Activated T-cell treated with anti-CD3 and anti-CD28 coated beads, Interleukin-2, amount 50 U/mL, for 4 hours (primary cell): ENCODE results near the gene OXER1. TPM values are rescaled to one million over a fixed set of nuclear protein-coding genes. Genes with fewer than 3 reads are reported as not detected.

Experiments used
- ATAC-seq, 2 donors: fragments of 200-7000 bp; cut with Tn5 transposase; one replicate each; pipeline ENCODE4 v1.10.0; 2021
- DNase-seq: peaks from one replicate; pipeline ENCODE4 v3.0.0-alpha.2; 2020
- H3K27me3 Mint-ChIP-seq: one replicate; pipeline ENCODE4 v1.8.0; 2021; ENCODE audit warnings: low read depth, mixed read lengths
- H3K36me3 Mint-ChIP-seq: one replicate; pipeline ENCODE4 v1.8.0; 2022; ENCODE audit warnings: mixed read lengths; ENCODE audit not compliant: insufficient read depth
- H3K4me1 Mint-ChIP-seq: one replicate; pipeline ENCODE4 v1.8.0; 2021; ENCODE audit warnings: low read depth, mixed read lengths
- H3K4me3 Mint-ChIP-seq: one replicate; pipeline ENCODE4 v1.8.0; 2021; ENCODE audit warnings: mild to moderate bottlenecking, moderate library complexity, mixed read lengths
- H3K9me3 Mint-ChIP-seq: one replicate; pipeline ENCODE4 v1.8.0; 2021; ENCODE audit warnings: mixed read lengths
- total RNA-seq, 3 donors: library from RNA; stranded (reverse); gene quantifications; one replicate each; pipeline ENCODE4 v1.2.1, GENCODE V29; 2021

OXER1 gene
- total RNA-seq, 3 donors from 2014 or later = 0.33 TPM; not detected in 2

- Mint-ChIP-seq H3K27me3 (peaks cover 19% of the 10 kb centered on the region), H3K36me3 (peaks cover under 1% of the 10 kb centered on the region), H3K9me3 (no peaks in the 10 kb centered on the region), H3K4me3 (no peak overlapping the region), H3K4me1 (peaks cover 11% of the 10 kb centered on the region)
- DNase-seq (no peak), ATAC-seq (no peak)
These were observed 35.9 kb upstream of the OXER1 start for GRCh38 chr2:42799881-42800280.

DNA sequence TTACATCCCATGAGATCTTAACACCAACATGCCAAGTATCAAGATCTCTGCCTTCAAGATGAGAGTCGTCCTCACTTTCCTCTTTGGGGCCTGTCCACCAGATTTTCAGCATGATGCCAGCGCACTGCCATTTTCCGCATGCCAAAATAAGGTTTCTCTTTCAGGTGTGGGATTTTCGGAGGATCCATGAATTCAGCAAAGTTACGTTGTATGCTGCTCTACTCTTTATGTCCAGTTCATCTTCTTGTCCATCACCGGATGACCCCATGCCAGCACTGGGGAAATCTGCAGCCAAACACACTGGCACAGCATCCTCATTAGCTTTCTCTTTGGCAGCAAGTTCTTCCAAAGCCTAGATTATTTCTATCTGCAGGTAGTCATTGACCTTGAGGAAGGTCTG lies 33.3 kb upstream of the OXER1 start:
- ATAC-seq (no peak), DNase-seq (no peak)
- Mint-ChIP-seq H3K4me1 (peaks cover 20% of the 10 kb centered on the region), H3K27me3 (peaks cover 25% of the 10 kb centered on the region), H3K4me3 (no peak overlapping the region), H3K9me3 (no peaks in the 10 kb centered on the region), H3K36me3 (peaks cover 1% of the 10 kb centered on the region)

DNA sequence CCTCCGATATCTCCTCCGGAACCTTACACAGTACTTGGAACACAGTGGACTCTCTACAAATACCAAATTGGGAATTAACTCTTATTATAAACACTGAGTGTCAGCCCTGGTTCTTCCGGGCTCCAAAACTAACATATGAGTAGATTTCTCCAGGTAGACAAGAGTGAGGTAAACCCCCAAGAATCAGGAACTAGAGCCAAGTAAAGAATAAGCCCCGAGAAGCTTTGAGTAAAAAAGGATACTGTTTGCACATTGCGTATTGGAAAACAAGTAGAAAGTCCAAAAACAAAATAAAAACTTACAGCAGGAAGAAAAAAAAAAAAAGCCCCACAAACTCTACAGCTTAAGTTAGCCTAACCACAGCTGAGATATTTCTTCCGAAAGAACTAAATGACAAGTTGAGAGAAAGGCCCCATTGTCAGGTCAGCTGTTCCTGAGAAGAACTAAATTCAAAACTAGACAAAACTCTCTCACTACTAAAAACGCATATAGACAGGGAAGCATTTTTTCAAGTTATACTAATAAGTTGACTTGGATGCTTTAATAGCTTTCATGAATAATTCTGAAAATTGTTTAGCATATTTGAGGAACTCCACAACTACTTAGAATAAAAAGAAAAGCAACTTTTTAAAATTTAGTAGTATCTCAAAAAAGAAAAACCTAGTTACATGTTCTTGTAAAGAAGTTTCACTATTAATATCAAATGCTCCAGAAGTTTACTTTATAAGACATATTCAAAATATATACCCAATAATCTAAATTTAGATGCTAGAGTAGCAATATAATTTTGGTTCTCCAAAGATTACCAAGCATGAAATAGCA lies 32.7 kb upstream of the OXER1 start:
- Mint-ChIP-seq H3K9me3 (no peaks in the 10 kb centered on the region), H3K27me3 (peaks cover 27% of the 10 kb centered on the region), H3K4me1 (peaks cover 25% of the 10 kb centered on the region), H3K4me3 (no peak overlapping the region), H3K36me3 (peaks cover 1% of the 10 kb centered on the region)
- peak in 1 of 2 donors; percentile 48 for ATAC-seq
- no peak for DNase-seq

GRCh38 chr2:42795841-42796301 lies 31.9 kb upstream of the OXER1 start:
- Mint-ChIP-seq H3K9me3 (no peaks in the 10 kb centered on the region), H3K4me1 (peaks cover 32% of the 10 kb centered on the region), H3K4me3 (no peak overlapping the region), H3K36me3 (peaks cover 1% of the 10 kb centered on the region), H3K27me3 (peaks cover 30% of the 10 kb centered on the region)
- DNase-seq = no peak
- no peak for ATAC-seq

DNA sequence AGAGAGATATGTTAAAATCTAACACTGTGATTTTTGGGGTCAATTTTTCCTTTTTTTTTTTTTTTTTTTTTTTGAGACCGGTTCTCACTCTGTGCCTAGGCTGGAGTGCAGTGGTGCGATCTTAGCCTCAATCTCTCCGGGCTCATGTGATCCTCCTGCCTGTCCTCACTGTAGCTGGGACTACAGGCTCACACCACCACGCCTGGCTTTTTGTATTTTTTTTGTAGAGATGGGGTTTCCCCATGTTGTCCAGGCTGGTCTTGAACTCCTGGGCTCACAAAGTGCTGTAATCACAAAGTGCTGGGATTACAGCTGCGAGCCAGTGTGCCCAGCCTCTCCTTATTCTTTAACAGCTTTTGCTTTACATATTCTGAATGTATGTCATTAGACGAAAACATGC lies 31.3 kb upstream of the OXER1 start:
- Mint-ChIP-seq H3K9me3 (no peaks in the 10 kb centered on the region), H3K4me1 (peaks cover 30% of the 10 kb centered on the region), H3K27me3 (peaks cover 35% of the 10 kb centered on the region), H3K36me3 (peaks cover 1% of the 10 kb centered on the region), H3K4me3 (no peak overlapping the region)
- DNase-seq (no peak), ATAC-seq (no peak)

DNA sequence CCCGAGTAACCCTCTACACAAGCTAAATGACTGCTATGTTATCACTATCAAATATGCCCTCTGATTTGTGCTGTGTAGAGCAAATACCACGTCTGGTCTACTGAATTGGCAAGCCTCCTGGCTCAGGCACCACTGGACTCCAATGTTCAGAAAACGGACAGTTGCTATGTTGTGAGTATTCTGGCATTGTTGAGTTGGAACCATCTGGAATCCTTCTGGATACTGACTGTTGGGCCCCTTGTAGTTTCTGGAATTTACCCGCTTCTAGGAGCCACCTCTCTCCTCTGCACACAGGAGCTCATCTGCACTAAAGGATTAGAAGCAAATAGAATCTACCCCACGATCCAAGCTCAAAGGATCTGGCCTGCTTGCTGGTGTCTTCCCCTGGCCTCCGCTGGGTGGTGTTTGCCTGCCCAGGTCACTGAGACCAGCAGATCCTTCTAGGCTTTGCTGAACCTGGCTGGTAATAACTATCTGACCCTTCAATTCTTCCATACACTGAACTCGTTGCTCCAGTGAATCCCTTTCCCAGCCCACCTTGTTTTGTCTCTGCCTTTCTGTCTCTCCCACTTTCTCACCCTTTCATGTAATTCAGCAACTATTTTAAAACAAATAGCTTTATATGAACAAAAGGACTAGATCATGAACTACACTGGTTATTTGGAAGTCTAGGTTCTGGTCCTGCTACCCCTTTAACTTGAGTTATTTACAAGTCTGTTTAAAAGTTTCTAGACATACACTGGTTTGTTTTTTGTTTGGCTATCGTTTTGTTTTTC lies 30.5 kb upstream of the OXER1 start:
- Mint-ChIP-seq H3K9me3 (no peaks in the 10 kb centered on the region), H3K4me3 (no peak overlapping the region), H3K36me3 (peaks cover 1% of the 10 kb centered on the region), H3K27me3 (peaks cover 43% of the 10 kb centered on the region), H3K4me1 (peaks cover 30% of the 10 kb centered on the region)
- ATAC-seq (no peak), DNase-seq (no peak)

- Mint-ChIP-seq H3K27me3 (peaks cover 46% of the 10 kb centered on the region), H3K4me3 (peak overlapping the region; percentile 56), H3K9me3 (no peaks in the 10 kb centered on the region), H3K4me1 (peaks cover 30% of the 10 kb centered on the region), H3K36me3 (peaks cover 1% of the 10 kb centered on the region)
- DNase-seq = no peak
- ATAC-seq = peak; percentile 7 to 14
These were observed 29.7 kb upstream of the OXER1 start for GRCh38 chr2:42793334-42794270.

DNA sequence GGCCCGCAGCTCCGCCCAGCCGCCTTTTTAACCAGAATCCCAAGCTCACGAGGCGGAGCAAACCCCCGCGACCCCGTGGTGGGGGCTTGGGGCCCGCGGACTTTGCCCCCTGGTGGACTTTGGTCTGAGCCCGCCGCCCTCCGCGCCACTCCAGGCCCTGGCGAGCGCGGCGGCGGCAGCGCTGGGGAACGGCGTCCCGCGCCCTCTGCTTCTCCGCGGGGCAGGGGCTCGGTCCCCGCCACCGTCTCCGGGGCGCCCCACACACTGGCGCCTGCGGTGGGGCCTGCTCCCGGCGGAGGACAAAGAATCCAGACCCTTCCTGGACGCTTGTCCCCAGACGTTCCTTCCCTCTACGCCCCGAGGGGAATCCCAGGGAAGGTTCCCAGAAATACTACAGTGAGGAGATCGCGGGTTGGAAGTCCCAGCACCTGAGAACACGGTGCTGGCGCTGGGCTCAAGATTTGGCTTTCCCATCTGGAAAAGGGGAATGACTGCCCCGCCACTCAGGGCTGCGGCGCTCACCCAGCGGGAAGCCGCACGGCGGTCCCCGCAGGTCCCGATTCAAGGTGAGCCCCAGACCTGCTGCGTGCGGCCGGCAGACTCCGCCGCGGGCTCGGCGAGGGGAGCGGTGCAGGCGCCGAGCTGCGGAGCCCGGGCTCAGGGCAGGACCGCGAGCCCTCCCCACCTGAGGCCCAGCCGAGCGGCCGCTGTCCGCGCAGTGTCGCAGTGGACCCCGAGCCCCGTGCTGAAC lies 28.8 kb upstream of the OXER1 start, which contains the start of gene HAAO:
Gene HAAO (minus strand): TSS at position 1 of the 751 bp plus-strand sequence. CDS start 47 bp downstream, outside the sequence.
- Mint-ChIP-seq H3K36me3 (peaks cover 1% of the 10 kb centered on the region), H3K9me3 (no peaks in the 10 kb centered on the region), H3K27me3 (peaks cover 48% of the 10 kb centered on the region), H3K4me1 (peaks cover 30% of the 10 kb centered on the region), H3K4me3 (peak within 1 kb of the TSS; percentile 77)
- DNase-seq (no peak), ATAC-seq (peak; percentile 69 to 71)

- no peak for DNase-seq
- Mint-ChIP-seq H3K4me1 (peaks cover 30% of the 10 kb centered on the region), H3K36me3 (peaks cover 1% of the 10 kb centered on the region), H3K27me3 (peaks cover 49% of the 10 kb centered on the region), H3K4me3 (peak overlapping the region; percentile 77), H3K9me3 (no peaks in the 10 kb centered on the region)
- ATAC-seq = peak; percentile 49 to 63
These were observed 28.2 kb upstream of the OXER1 start for GRCh38 chr2:42792087-42792582.

DNA sequence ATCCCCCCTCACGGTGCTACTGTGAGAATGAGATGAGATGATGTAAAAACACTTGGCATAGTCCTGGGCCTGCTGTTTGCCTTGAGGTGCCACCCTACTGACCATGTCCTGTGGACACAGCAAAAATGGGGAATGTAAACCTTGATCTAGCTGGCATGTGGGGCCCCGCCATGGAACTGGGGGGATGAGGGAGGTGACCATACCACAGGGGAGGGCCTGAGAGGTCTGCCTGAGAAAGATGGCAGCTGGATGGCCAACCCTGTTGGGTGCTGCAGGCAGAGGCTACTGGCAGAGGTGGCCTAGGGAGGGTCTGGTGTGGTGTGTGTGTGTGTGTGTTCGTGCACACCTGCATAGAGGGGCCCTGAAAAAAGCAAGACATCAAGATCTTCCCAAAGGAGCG lies 27.7 kb upstream of the OXER1 start:
- Mint-ChIP-seq H3K27me3 (peaks cover 51% of the 10 kb centered on the region), H3K4me3 (peak overlapping the region; percentile 20), H3K36me3 (peaks cover 1% of the 10 kb centered on the region), H3K4me1 (peaks cover 30% of the 10 kb centered on the region), H3K9me3 (no peaks in the 10 kb centered on the region)
- no peak for DNase-seq
- ATAC-seq = no peak

DNA sequence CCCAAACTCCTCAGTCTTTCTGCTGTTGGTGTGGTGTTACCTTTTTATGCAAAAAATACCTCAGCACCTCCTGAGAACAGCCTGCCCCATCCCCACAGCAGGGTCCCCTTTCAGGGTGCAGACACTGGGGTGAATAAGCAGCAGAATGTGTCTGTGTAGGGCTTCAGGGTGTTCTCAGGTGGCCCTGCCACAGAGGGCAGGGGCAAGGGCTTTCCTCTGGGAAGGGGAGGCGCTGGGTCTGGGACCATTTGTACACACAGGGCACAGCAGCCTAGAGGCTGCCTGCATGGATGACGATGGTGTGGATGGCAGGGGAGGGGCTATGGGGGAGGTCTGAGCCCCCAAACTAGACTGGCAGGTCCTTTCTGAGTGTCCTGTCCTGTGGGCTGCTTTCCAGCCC lies 25.8 kb upstream of the OXER1 start:
- ATAC-seq = no peak
- Mint-ChIP-seq H3K36me3 (no peaks in the 10 kb centered on the region), H3K27me3 (peaks cover 51% of the 10 kb centered on the region), H3K9me3 (no peaks in the 10 kb centered on the region), H3K4me3 (no peak overlapping the region), H3K4me1 (peaks cover 21% of the 10 kb centered on the region)
- DNase-seq = no peak

DNA sequence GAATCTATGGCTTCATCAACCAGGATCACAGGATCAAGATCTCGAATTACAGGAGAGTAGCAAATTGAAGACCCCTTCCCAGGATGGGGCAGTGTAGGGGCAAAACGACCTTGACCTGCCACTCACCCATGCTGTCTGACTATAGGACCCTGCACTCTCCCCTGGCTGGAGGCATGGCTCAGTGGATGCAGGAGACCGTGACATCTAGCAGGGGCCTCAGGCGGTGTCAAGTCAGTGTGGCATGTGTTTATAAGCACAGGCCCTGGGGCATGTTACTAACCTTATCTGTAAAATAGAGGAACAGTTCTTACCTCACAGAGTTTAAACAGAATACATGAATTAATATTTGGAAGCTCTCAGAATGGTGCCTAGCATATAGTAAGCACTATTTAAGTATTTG lies 24.9 kb upstream of the OXER1 start:
- no peak for DNase-seq
- Mint-ChIP-seq H3K4me1 (peaks cover 19% of the 10 kb centered on the region), H3K4me3 (no peak overlapping the region), H3K27me3 (peaks cover 45% of the 10 kb centered on the region), H3K36me3 (no peaks in the 10 kb centered on the region), H3K9me3 (no peaks in the 10 kb centered on the region)
- ATAC-seq = no peak

DNA sequence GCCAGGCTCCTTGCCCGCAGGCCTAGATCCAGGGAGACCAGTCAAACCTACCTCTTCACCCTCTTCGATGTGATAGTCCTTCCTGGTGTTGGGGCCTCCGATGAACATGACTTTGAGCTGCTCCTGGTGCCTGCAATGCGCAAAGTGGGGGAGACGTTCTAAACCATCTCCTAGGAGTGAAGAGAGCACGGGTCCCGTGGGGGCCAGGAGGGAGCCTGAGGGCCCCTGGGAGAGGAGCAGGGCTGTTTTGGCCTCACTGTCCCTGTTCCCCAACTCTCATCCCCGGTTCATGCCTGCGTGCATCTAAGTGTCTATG lies 24.5 kb upstream of the OXER1 start:
- DNase-seq = no peak
- Mint-ChIP-seq H3K9me3 (no peaks in the 10 kb centered on the region), H3K4me1 (peaks cover 14% of the 10 kb centered on the region)

More for the DNA sequence above, 24.5 kb upstream of the OXER1 start:
- H3K4me3 Mint-ChIP-seq = no peak overlapping the region
- H3K36me3 Mint-ChIP-seq = no peaks in the 10 kb centered on the region
- no peak for ATAC-seq
- H3K27me3 Mint-ChIP-seq = peaks cover 40% of the 10 kb centered on the region
